ENCODE data around the gene FNDC3B.
A peak's percentile ranks its signal among the peaks of the same experiment; 100 is the strongest.

Gene FNDC3B

DNA sequence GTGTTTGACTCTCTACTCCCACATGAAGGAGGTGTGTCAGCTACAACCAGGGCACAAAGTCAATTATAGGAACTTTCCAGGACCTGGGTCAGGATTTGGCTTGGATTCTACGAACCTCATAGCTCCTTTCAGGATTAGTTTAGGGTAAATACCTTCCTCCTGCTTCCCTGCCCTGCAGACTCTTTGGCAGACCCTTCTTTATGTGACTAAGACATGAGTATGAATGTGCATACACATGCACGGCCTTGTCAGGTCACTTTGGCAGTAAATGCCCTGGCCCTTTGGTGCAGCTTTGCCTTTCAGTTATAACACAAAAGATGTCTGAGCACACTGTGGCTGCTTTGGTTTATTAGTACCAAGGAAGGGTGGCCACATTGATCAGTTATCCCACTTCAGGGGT, 340.0 kb downstream of the FNDC3B start:
- Histone ChIP-seq H3K36me3 (ENCODE audit: control insufficient read depth, insufficient read depth, low read length, severe bottlenecking) (peaks cover 69% of the 10 kb centered on the region), H3K4me3 (ENCODE audit: low read length) (no peak overlapping the region), H3K9me3 (ENCODE audit: control insufficient read depth, low read length) (no peaks in the 10 kb centered on the region)

DNA sequence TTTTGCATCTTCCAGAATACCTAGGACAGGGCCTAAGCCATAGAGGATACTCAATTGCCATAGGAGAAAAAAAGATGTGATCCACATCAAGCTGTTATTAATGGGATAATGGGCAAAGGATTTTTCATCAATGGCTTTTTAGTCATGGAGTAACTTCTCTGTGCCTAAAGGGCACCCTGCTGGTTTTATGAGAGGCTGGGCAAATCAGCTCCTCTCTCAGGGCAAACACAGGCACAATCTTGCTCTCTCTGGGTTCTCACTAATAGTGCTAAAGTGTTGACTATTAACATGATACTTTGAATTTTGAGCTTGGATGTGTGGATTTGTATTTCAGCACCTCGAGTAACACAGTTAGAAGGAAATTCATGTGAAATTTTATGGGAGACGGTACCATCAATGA, 341.3 kb downstream of the FNDC3B start:
- no peaks in the 10 kb centered on the region for H3K9me3 ChIP-seq (ENCODE audit: control insufficient read depth, low read length)

More for the DNA sequence above, 340.0 kb downstream of the FNDC3B start:
- no peaks in the 10 kb centered on the region for H3K27me3 ChIP-seq (replicated peaks; ENCODE audit: control insufficient read depth, insufficient read depth, low read length)
- no peak overlapping the region for H3K9ac ChIP-seq (ENCODE audit: low read length)
- H3K4me1 ChIP-seq (ENCODE audit: control insufficient read depth, insufficient read depth, low read length): no peaks in the 10 kb centered on the region
- DNase-seq (ENCODE audit: low read depth): no peak

DNA sequence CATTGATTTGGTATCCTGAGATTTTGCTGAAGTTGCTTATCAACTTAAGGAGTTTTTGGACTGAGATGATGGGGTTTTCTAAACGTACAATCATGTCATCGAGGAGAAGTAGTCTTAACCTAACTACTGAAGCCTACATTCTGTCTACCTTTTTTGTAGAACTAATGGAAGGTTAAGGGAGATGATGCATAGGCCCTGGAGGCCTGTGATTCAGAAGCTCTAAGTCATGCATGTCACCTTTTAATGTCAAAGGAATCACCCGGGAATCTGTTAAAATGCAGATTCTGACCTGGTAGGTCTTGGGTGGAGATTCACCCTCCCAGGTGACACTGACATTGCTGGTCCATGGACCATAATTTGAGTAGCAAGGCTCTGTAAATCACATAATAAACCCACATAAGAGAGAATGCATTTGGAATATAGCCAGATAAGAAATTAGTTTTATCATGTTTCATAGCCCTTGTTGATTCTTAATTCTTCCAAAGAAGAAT, 344.0 kb downstream of the FNDC3B start:
- Histone ChIP-seq H3K4me3 (ENCODE audit: low read length) (no peak overlapping the region), H3K9me3 (ENCODE audit: control insufficient read depth, low read length) (no peaks in the 10 kb centered on the region), H3K4me1 (ENCODE audit: control insufficient read depth, insufficient read depth, low read length) (no peaks in the 10 kb centered on the region), H3K36me3 (ENCODE audit: control insufficient read depth, insufficient read depth, low read length, severe bottlenecking) (peaks cover 60% of the 10 kb centered on the region), H3K27me3 (replicated peaks; ENCODE audit: control insufficient read depth, insufficient read depth, low read length) (no peaks in the 10 kb centered on the region), H3K9ac (ENCODE audit: low read length) (no peak overlapping the region)
- no peak for DNase-seq (ENCODE audit: low read depth)

More for the DNA sequence above, 341.3 kb downstream of the FNDC3B start:
- H3K4me3 ChIP-seq (ENCODE audit: low read length): no peak overlapping the region
- DNase-seq (ENCODE audit: low read depth): no peak
- no peaks in the 10 kb centered on the region for H3K4me1 ChIP-seq (ENCODE audit: control insufficient read depth, insufficient read depth, low read length)
- H3K9ac ChIP-seq (ENCODE audit: low read length): no peak overlapping the region
- H3K36me3 ChIP-seq (ENCODE audit: control insufficient read depth, insufficient read depth, low read length, severe bottlenecking): peaks cover 66% of the 10 kb centered on the region
- no peaks in the 10 kb centered on the region for H3K27me3 ChIP-seq (replicated peaks; ENCODE audit: control insufficient read depth, insufficient read depth, low read length)

DNA sequence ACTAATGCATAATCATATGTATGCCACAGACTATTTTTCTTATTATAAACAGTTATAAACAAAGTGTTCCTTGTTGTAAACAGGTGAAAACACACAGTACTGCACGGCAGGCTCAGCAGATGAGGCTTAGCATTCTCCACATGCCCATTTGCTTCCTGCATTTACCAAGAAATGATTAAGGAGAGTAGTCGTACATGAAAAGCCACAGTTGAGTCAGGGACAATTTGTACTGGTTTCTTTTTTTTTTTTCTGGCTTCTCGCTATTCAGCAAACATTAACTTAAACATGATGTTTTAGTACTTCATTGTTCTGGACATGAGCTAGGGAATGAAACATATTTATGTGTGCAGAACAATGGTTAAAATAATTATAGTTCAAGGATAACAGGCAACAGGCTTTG, 345.5 kb downstream of the FNDC3B start:
- no peak for DNase-seq (ENCODE audit: low read depth)
- no peak overlapping the region for H3K4me3 ChIP-seq (ENCODE audit: low read length)
- H3K36me3 ChIP-seq (ENCODE audit: control insufficient read depth, insufficient read depth, low read length, severe bottlenecking): peaks cover 48% of the 10 kb centered on the region
- no peaks in the 10 kb centered on the region for H3K27me3 ChIP-seq (replicated peaks; ENCODE audit: control insufficient read depth, insufficient read depth, low read length)
- H3K4me1 ChIP-seq (ENCODE audit: control insufficient read depth, insufficient read depth, low read length): no peaks in the 10 kb centered on the region
- no peak overlapping the region for H3K9ac ChIP-seq (ENCODE audit: low read length)
- no peaks in the 10 kb centered on the region for H3K9me3 ChIP-seq (ENCODE audit: control insufficient read depth, low read length)

DNA sequence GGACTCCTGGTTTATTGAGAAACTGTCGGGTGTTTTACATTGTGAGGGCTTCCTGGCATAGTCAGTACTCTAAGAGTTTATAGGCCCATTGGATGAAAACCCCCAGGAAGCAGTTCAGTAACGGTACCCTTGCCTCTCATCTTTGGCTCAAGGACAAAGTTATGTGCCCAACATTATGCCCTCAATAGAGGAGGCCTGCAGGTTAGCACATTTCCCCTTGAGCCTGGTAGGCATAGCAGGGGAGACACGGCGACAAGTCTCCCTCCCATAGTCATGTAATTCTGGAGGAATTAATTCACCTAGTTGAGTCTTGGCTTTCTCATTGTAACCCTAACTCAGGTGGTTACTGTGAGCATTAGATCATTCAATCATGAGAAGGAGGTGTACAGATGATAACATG, 348.4 kb downstream of the FNDC3B start:
- H3K4me3 ChIP-seq (ENCODE audit: low read length): no peak overlapping the region
- H3K9ac ChIP-seq (ENCODE audit: low read length): no peak overlapping the region
- peaks cover 31% of the 10 kb centered on the region for H3K36me3 ChIP-seq (ENCODE audit: control insufficient read depth, insufficient read depth, low read length, severe bottlenecking)
- no peaks in the 10 kb centered on the region for H3K9me3 ChIP-seq (ENCODE audit: control insufficient read depth, low read length)
- H3K4me1 ChIP-seq (ENCODE audit: control insufficient read depth, insufficient read depth, low read length): peaks cover 15% of the 10 kb centered on the region
- no peak for DNase-seq (ENCODE audit: low read depth)
- no peaks in the 10 kb centered on the region for H3K27me3 ChIP-seq (replicated peaks; ENCODE audit: control insufficient read depth, insufficient read depth, low read length)

DNA sequence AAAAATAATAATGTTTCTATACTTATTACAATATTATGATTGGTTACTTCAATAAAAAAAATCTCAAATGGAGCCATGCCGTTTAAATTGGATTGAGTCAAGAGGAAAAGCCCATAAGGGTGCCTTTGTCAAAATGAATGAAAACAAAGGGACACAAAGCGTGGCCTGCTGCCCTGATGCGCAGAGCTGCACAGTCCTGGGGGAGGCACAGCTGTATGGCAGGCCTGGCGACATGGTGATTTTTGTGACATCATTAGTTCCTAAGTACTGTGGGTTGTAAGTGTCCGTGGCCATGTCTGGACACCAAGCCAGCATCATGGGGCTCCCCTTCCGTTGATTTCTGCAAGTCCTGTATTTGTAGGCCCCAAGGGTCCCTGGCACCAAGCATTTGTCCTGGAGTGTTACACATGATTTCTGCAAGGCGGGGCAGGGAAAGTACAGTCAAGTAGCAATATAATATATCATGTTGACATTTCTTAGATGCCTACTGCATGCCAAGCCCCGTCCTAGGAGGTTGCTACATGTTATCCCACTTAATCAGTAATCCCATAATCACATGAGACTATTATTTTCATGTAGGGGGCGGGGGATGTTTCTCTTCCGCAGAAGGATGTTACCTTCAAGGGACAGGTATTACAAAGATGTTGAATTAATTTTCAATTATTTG, 349.2 kb downstream of the FNDC3B start:
- peaks cover 15% of the 10 kb centered on the region for H3K4me1 ChIP-seq (ENCODE audit: control insufficient read depth, insufficient read depth, low read length)
- DNase-seq (ENCODE audit: low read depth): no peak
- H3K9ac ChIP-seq (ENCODE audit: low read length): no peak overlapping the region
- H3K9me3 ChIP-seq (ENCODE audit: control insufficient read depth, low read length): no peaks in the 10 kb centered on the region
- H3K4me3 ChIP-seq (ENCODE audit: low read length): no peak overlapping the region
- peaks cover 35% of the 10 kb centered on the region for H3K36me3 ChIP-seq (ENCODE audit: control insufficient read depth, insufficient read depth, low read length, severe bottlenecking)
- no peaks in the 10 kb centered on the region for H3K27me3 ChIP-seq (replicated peaks; ENCODE audit: control insufficient read depth, insufficient read depth, low read length)

DNA sequence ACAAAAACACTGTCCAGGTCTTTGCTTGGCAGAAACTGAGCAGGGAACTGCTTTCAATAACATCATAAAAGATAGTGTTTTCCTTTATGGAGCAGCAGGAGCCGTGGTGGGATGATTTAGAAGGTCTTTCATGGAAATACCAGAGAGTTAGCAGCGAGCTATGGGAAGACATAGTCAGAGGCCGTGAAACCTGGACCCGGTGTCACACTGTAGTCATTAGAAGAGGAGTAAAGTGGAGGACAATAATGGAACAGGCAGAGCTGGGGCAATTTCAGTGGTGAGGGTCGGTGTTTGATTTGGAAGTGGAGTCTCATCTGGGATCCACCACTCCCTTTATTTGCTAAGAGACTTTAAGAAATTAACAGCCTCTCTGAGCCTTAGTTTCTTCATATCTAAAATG, 351.4 kb downstream of the FNDC3B start:
- no peak overlapping the region for H3K9ac ChIP-seq (ENCODE audit: low read length)
- H3K4me1 ChIP-seq (ENCODE audit: control insufficient read depth, insufficient read depth, low read length): peaks cover 15% of the 10 kb centered on the region
- no peaks in the 10 kb centered on the region for H3K27me3 ChIP-seq (replicated peaks; ENCODE audit: control insufficient read depth, insufficient read depth, low read length)
- peaks cover 34% of the 10 kb centered on the region for H3K36me3 ChIP-seq (ENCODE audit: control insufficient read depth, insufficient read depth, low read length, severe bottlenecking)
- no peak overlapping the region for H3K4me3 ChIP-seq (ENCODE audit: low read length)
- no peaks in the 10 kb centered on the region for H3K9me3 ChIP-seq (ENCODE audit: control insufficient read depth, low read length)
- DNase-seq (ENCODE audit: low read depth): no peak

DNA sequence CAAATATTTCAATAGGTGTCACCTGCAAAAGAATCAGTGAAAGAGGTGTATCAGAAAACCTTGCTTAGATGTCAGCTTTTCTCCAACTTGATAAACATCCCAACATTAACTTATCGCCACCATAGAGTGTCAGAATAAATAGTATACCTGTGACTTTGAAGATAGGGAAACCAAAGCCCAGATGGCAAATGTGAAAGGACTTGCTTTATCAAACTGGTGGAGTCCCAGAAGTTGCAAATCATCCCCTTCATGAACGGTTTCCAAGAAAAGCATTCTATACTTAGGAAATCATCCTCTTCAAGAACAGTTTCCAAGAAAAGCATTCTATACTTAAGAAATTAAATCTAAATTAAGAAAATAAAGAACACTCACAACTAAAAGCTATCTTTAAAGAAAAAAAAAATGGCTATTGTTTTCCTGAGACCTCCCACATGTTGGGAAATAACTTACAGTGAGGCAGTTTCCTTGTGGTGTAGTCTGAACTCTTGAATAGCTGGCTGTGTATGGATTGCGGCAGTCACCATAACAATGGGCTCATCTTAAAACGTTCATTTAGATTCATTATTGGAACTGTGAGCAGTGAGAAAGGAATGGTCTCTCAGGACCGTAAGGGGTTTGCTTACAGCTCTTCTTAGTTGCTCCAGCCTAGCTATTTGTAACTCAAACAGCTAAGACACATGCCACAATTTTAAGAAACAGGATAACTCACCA, 352.4 kb downstream of the FNDC3B start:
- H3K9me3 ChIP-seq (ENCODE audit: control insufficient read depth, low read length): no peaks in the 10 kb centered on the region
- no peak overlapping the region for H3K9ac ChIP-seq (ENCODE audit: low read length)
- peaks cover 15% of the 10 kb centered on the region for H3K4me1 ChIP-seq (ENCODE audit: control insufficient read depth, insufficient read depth, low read length)
- H3K27me3 ChIP-seq (replicated peaks; ENCODE audit: control insufficient read depth, insufficient read depth, low read length): no peaks in the 10 kb centered on the region
- no peak overlapping the region for H3K4me3 ChIP-seq (ENCODE audit: low read length)
- DNase-seq (ENCODE audit: low read depth): peak; percentile 71
- peaks cover 43% of the 10 kb centered on the region for H3K36me3 ChIP-seq (ENCODE audit: control insufficient read depth, insufficient read depth, low read length, severe bottlenecking)

DNA sequence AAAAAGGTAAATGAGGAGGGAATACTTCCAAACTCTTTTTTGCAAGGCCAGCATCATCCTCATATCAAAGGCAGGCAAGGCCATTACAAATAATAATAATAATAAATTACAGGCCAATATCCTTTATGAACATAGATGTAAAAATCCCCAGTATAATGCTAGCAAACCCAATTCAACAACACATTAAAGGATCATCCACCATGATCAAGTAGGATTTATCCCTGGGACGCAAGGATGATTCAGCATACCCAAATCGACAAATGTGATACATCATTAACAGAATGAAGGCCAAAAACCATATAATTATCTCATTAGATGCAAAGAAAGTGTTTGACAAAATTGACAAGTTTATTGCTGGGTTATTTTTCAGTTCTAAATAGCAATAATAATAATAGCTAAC, 355.3 kb downstream of the FNDC3B start:
- Histone ChIP-seq H3K4me3 (ENCODE audit: low read length) (no peak overlapping the region), H3K9me3 (ENCODE audit: control insufficient read depth, low read length) (no peaks in the 10 kb centered on the region), H3K36me3 (ENCODE audit: control insufficient read depth, insufficient read depth, low read length, severe bottlenecking) (peaks cover 59% of the 10 kb centered on the region), H3K27me3 (replicated peaks; ENCODE audit: control insufficient read depth, insufficient read depth, low read length) (no peaks in the 10 kb centered on the region), H3K9ac (ENCODE audit: low read length) (no peak overlapping the region), H3K4me1 (ENCODE audit: control insufficient read depth, insufficient read depth, low read length) (peaks cover 18% of the 10 kb centered on the region)
- no peak for DNase-seq (ENCODE audit: low read depth)

DNA sequence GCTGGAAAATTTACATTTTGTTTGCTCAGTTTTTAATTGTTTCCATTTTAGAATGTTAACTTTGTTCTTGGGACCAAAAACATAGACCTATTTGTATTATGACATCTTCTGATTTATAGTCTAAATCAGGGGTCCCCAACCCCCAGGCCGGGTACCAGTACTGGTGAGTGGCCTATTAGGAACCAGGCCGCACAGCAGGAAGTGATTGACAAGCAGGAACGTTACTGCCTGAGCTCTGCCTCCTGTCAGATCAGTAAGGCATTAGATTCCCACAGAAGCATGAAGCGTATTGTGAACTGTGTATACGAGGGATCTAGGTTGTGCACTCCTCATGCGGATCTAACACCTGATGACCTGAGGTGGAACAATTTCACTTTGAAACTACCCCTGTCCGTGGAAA, 357.0 kb downstream of the FNDC3B start:
- H3K27me3 ChIP-seq (replicated peaks; ENCODE audit: control insufficient read depth, insufficient read depth, low read length): no peaks in the 10 kb centered on the region
- no peak overlapping the region for H3K4me3 ChIP-seq (ENCODE audit: low read length)
- H3K9ac ChIP-seq (ENCODE audit: low read length): no peak overlapping the region
- H3K9me3 ChIP-seq (ENCODE audit: control insufficient read depth, low read length): no peaks in the 10 kb centered on the region
- DNase-seq (ENCODE audit: low read depth): no peak
- peaks cover 14% of the 10 kb centered on the region for H3K4me1 ChIP-seq (ENCODE audit: control insufficient read depth, insufficient read depth, low read length)
- peaks cover 72% of the 10 kb centered on the region for H3K36me3 ChIP-seq (ENCODE audit: control insufficient read depth, insufficient read depth, low read length, severe bottlenecking)

DNA sequence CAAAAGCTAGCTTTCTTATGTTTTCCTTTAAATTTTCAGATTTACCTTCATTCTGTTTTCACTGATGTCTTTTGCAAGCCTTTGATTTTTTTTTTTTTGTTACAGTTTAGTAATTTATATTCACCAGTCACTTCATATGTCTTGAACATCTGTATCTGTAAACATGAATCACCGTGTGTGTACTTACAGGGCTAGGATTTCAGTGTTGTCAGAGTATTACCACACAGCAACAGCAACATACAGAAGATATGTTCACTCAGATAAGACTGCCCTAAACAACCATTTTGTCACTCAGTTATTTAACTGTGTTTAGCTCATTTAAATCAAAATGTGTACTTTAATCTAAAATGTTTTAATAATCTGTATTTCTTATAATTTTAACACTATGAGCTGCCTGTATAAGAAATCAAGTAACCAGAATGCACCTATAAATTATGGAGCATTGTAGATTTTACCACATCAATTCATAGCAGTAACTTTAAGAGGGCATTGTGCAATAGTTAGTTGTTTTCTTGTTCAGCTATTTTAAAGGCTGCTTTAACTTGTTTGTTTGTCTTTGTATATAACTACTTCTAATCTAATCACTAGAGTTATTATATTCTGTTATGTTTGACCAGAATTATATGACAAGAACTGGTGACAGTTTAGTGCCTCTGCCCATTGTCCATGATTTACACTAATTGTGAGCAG, 358.5 kb downstream of the FNDC3B start:
- no peak overlapping the region for H3K4me3 ChIP-seq (ENCODE audit: low read length)
- peak; percentile 60 for DNase-seq (ENCODE audit: low read depth)
- no peak overlapping the region for H3K9ac ChIP-seq (ENCODE audit: low read length)
- H3K27me3 ChIP-seq (replicated peaks; ENCODE audit: control insufficient read depth, insufficient read depth, low read length): no peaks in the 10 kb centered on the region
- no peaks in the 10 kb centered on the region for H3K9me3 ChIP-seq (ENCODE audit: control insufficient read depth, low read length)
- H3K4me1 ChIP-seq (ENCODE audit: control insufficient read depth, insufficient read depth, low read length): peaks cover 3% of the 10 kb centered on the region
- H3K36me3 ChIP-seq (ENCODE audit: control insufficient read depth, insufficient read depth, low read length, severe bottlenecking): peaks cover 84% of the 10 kb centered on the region

Data from adipocyte (in vitro differentiated cells).